ENCODE data around the gene PLAAT3.

- TF ChIP-seq CTCF (IDR thresholded peaks at IDR 0.05; ENCODE audit: insufficient read depth, low read depth, low read length), result no peak
- no peak for TF ChIP-seq EZH2 (IDR thresholded peaks at IDR 0.05; ENCODE audit: insufficient read depth, low read length)
These were observed 30.9 kb downstream of the PLAAT3 start for GRCh38 chr11:63583357-63583677.
